UCSD-AML1 (cell line): ENCODE data around the gene P3H2.

Experiments used
- DNase-seq: peaks from one replicate; lab custom pipeline; 2025; ENCODE audit not compliant: unreplicated experiment; lab: John Stamatoyannopoulos, UW

Gene P3H2

DNA sequence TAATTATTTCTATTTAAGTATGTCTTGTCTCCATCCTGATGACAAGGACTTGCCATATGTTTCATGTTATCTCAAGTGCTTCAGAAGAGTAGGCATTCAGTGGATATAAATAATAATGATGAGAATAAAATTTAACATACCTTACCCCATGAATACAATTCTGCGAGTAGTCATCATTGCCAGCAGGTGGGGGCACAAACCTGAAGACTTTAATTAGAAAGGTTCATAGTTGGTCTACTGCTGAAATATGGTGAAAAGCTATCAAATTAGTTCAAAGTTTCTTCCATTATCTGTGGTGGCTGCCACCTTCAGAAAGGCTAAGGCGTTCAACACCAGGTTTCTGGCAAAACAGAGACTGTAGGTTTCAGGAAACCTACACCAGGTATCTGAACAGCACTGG, 100.9 kb downstream of the P3H2 start:
- no peak for DNase-seq

DNA sequence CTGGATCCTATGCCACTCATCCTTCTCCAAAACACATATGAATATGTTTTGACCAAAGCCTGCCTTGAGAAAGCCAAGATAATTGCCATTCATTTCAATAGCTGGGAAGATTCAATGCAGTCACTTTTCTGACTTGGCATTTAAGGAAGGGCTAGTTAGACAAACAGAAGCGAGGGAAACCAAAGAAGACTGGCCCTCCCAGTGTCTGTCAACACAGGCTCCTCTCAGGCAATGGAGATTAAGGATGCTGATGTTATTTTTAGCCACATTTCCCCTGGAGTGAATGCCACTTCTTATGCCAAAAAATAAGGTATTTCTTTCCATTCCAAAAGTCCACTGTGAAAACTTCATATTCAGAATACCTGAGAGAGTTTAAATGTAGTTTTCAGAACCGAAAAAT, 101.7 kb downstream of the P3H2 start:
- DNase-seq, result no peak

DNA sequence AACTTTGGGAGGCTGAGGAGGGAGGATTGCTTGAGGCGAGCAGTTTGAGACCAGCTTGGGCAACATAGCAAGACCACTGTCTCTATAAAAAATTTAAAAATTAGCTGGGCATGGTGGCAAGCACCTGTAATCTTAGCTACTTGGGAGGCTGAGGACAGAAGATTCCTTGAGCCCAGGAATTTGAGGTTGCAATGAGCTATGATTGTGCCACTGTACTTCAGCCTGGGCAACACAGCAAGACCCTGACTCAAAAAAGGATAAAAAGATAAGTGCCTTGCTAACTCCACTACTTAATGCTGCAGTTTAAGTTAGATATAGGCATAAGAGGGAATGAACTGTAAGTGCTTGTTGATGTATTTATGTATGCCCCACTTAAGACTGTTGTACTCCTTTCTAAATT, 102.2 kb downstream of the P3H2 start:
- no peak for DNase-seq

DNA sequence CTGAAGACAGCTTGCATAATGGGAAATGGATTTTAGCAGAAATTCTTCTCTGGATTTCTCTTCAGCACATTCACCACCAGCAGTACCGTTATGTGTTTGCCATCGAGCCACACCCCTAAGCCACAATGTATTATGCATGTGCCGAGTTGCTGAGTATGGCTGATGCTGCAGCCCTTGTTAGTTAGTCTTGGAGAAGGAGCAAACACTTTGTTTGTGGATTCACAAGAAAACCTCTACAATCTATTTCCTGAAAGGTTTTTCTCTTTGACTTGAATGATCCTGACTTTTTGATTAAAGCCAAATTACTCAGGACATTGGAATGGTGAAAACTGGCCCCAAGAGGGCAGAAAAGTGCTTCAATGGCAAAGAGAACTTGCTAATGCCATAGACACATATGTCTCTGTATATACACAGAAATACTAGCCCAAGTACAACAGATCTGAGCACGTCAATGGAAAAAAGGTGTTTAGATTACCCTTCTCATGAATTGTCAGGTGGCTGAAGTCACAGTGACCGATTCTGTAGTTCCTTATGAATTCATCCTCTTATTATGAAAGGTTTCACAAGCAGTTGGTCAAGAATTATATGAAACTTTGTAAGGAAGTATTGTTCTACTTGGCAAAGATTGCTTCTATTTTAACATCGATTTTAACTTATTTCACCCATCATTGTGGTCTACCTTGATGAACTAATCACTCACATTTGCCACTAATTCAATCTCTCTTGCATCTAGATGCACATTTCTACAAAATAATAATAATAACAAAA, 103.0 kb downstream of the P3H2 start:
- no peak for DNase-seq

DNA sequence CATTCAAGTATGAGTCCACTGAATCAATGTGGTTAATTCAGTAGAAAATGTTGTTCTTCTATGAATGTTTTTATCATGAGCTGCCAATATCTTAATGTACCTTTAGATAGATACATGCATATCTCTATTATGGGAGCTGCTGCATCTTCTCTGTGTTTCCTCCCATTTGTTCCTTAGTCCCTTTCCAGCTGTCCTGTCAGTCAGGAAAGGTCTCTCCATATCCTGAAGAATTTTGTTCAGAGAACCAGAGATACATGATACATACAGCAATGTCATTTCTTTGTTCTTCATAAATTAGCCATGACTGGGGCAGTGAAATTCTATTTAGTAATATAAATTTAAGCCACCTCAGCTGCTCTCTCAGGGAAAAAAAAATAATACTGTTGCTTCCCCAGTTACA, 103.7 kb downstream of the P3H2 start:
- no peak for DNase-seq

DNA sequence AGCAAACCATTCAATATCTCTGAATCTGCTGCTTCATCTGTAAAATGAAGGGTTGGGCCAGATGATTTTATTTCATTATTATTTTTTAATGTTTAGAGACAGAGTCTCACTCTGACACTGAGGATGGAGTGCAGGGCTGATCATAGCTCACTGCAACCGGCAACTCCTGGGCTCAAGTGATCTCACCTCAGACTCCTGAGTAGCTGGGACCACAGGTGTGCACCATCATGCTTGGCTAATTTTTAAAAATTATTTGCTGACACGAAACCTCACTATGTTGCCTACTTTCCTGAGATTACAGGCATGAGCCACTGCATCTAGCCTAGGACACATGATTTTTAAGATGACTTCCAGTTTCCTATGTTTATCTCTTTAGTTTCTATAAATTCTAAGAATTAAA, 105.8 kb downstream of the P3H2 start:
- DNase-seq, result no peak

DNA sequence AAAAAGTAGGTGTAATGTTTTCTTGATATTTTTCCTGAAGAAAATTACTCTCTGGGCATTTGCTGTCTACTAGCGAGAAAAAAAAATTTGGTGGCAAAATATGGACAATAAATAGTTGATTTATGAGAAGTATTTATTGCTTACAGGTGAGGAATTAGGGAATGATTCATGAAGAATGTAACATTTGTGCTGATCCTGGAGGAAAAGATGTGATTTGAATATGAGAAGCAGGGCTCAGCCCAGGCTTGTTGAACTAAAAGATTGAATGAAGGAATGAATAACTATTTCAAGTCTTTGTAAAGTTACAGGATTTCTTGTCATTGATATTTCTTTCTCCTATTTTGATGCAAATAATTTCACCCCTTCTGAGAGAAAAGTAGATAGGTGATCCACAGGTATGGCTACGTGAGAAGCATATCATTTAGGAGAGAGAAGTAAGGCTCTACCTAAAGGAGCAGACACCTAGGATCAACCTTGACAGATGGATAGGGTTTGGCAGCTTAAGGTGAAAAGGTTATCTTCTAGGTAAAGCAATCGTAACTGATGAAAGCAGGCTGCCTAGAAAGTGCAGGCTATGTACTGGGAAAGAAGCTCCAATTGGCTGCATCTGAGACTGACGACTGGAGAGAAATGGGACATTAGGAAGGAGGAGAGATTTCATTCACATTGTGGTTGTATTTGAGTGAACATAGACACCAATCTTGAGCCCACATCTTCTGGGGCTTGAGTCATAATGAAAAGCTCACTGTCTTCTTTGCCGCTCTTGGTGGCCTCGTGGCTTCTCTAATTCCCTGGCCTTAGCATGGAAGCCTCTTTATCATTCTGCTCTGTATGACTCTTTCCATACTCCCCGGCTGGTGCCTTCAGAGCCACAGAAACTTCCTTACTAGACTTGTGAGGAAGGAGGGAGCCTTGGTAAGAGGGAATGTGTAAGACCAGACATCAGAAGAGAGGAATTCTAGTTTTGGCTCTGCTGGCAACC, 106.5 kb downstream of the P3H2 start:
- DNase-seq, result no peak

DNA sequence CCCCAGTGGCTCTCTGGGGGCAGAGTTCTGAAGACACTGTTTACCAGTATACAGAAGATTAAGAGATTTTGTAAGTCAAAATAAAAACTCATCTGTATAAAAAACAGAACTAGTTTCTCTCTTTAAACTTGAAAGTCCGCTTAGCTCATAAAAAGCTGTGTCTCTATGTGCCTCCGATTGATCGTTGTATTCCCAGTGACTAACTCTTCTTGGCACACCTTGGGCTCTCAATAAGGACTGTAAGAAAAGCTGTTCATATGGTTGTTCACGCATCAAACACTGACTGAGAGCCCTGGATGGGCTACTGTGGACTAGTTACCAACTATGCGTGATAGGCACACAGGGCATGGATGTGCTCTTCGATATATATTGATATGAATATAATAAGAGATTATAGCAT, 107.9 kb downstream of the P3H2 start:
- DNase-seq, result no peak

DNA sequence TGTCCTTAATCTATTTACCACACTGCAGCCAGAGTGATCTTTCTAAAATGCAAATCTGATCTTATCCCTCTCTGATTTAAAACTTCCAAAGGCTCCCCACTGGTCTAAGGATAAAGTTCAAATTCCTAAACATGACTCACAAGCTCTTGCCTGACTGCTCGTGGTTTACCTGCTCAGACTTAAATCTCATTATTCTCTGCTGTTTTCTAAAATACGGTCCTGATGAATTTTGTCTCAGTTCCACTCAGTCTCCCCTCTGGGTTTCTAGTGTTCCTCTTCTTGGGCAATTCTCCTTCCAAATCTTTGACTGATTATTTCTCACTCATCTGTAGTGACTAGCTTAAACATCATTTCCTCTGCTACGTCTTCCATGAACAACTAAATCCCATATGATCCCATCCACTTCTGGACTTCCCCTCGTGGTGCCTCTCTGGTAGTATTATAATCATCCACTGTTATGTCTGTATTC, 108.3 kb downstream of the P3H2 start:
- DNase-seq, result no peak

DNA sequence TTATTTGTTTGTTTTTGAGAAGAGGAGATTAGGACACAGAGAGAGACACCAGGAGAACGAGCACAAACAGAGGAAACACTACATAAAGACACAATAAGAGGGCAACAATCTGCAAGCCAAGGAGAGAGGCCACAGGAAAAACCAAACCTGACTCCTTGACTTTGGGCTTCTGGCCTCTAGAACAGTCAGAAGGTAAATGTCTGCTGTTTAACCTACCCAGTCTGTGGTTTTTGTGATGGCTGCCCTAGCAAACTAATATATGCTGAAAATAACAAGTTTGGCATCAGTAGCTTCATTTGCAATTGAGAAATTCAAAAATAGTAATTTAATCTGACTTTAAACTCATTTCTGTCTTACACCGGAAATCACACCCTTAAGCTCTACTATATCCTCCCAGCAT, 110.2 kb downstream of the P3H2 start:
- no peak for DNase-seq

DNA sequence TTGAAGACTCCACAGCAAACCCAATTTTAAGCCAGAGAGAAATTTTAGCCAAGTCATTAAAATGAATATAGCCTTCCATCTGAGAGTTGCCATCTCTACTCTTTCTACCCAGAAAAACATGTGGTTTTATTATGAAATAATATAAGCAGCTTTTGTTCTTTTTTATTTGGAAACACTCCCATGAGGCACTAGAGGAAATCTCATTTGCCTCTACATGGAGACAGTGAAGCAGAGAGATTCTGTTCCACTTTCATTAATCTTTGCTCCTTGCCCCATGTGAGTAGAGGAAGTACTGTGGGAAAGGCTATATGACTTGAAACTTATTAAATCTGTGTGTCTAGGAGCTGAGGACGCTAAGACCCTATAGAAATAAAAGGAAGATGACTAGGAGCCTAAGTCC, 111.1 kb downstream of the P3H2 start:
- no peak for DNase-seq

DNA sequence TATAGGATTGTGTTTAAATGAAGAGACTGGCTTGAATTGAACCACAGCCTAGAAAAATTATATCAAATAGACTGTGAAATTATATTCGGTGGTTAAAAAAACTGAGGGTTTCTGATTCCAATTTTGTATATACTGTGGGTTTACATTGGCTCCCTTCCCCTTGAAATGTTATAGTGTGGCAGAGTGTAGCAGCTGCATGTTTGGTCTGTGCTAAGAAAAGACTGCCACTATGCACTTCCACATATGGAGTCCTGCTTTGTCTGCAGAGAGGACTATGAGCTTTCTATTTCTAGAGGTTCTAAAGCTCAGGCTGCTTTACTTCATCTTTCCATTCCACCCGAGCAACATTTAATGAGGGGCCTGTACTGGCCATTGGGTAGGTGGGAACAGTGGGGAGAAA, 112.3 kb downstream of the P3H2 start:
- no peak for DNase-seq

DNA sequence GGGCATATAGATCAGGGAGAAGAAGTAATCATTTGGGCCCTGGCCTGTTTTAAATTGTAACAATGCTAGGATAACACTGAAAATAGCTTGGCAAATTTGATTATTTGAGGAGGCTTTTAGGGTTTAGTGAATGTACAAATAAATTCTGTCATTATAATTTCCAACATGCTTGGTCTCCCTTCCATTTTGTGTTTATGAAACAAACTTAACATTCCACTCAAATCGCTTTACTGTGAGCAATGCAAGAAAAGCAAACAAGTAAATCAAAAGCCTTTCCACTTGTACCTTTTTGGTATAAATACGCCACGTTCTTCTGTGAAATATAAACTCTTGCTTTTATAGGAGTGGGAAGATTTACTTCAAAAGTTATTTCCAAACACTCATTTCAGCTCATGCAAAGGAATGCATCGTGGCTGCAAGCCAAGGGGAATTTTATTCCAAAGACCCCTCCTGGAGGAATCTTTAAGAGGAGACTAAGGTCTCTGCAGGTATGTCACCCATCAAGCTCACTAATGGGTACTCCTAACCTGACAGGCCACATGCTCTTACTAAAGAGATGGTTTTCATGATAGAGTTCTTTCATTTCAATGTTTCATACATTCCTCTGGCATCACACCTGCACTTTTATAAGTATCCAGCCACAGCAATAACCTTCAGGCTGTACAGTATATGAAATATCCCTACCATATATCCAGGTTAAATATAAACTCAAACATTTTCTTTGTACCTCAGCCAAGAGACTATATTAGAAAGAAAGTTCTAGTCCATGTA, 115.2 kb downstream of the P3H2 start:
- no peak for DNase-seq

DNA sequence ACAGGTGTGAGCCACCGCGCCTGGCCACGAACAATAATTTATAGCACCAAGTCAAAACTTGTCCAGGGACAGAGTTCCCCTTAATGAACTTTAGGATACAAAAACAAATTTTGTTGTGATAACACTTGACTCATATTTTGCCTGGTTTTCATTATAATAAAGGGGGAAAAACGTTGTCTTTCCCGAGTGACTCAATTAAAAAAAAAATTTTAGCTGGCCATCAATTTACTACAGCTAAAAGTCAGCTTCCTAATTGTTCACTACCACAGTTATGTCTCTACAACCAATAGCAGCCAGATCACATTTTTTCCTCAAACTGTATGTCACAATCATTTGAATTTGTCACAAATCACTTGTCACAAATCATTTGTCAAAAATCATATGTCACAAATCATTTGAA, 116.0 kb downstream of the P3H2 start:
- DNase-seq, result no peak

DNA sequence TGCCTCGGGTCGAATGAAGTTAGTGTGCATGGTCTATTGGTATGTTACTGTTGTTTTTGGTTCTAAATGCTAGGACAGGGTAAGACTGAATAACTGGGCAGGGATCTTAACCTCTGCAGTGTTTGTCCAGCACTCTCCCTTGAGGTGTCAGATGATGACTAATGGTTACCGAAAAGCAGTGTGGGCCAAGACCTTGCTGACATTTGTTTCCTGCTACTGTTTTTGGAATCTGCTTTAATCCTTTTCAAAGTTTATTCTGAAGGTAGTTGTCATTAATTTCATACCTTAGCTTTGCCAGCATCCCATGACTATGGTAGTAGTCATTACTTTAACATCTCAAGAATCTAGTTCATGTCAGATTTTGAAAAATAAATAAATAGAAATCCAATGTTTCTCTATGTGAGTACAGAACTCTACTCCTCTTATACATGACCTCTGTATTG, 117.0 kb downstream of the P3H2 start:
- no peak for DNase-seq

DNA sequence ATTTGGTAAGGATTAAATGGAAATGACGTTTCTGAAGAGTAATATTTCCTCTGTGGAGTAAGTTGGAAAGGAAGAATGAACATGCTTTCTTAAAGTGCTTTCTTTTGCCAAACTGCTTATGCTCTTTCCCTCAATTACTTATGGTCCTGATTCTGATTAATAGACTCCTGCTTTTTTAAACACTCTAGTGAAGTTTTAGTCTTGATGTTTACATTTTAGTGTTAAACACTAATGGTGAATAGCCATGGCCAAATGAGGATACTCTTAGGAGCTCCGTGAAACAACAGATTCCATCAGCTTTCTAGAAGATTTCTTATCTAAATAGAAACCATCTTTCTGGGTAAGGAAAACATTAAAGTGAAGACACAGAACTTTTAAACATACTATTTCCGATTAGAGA, 117.6 kb downstream of the P3H2 start:
- DNase-seq, result no peak

DNA sequence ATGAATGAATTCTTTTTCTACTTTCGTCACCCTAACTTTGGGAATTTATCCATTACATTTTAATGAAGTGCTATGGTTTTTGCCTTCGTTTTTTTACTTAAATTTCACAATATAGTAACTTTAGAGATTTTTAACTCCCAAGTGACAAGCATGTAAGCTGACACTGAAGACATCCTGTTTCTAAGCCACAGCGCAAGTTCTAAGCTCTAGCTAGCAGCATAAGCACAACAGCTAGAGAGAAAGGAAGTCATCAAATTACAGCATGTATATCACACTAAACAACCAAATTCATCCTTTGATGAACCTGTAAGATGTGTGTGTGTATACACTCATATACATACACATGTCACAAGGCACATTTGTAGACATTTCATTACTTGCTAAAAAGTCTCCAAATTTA, 119.3 kb downstream of the P3H2 start:
- no peak for DNase-seq

DNA sequence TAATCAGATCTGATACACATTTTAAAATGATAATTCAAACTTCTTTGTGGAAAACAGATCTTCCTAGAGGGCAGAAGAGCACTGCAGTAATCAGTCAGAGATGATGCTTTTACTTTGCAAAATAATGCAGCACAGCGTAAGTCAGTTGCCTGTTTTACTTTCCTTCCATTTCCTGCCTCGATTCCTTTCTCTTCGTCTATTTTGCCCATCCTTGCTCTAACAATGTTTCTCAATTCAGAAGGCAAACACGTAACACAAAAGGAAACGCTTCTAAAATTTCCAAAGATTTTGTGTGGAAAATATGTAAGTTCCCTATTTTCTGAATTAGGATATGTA, 119.9 kb downstream of the P3H2 start:
- no peak for DNase-seq

DNA sequence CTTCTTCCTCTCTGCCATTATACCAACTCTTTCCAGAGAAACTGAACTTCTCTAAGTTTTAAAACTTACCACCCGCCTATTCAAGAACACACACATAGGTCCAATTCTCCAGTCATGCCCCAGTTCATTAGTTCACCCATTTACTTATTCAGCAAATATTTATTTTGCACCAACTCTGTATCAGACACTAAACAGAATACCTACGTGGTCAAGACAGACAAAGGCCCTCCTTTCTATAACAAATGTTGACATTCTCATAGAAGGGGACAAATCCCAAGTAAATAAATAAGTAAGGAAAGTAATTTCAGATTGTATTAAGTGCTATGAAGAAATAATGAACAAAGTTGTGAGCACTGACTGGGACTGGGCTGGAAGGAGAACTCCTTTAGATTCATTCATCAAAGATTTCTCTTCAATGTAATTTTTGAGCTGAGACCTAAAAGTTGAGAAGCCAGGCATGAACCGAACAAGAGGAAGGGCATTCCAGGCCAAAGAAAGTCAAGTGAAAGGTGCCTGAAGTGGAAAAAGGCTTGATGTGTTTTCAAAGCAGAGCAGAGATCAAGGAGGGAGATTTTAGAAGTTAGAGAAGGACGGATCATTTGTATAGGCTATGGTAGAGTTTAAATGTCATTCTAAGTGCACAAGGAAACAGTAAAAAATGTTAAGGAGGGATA, 120.4 kb downstream of the P3H2 start:
- no peak for DNase-seq

DNA sequence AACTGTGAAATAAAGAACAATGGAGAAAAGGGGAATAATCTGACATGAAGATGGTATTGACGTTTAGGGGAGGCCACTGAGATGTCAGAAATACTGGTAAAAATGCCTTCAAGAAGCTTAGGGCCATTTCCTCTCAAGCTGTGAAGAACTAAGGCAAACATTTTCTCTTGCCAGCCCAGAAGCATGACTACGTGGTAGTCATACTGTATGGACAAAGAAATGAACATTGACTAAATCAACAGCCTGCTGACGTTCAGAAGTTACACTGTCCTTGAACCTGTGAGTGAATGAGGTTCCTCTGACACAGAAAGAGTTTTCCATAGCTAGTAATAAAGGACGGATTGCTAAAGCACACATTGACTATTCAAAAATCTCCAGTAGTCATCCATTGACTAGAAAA, 121.0 kb downstream of the P3H2 start:
- DNase-seq, result no peak

DNA sequence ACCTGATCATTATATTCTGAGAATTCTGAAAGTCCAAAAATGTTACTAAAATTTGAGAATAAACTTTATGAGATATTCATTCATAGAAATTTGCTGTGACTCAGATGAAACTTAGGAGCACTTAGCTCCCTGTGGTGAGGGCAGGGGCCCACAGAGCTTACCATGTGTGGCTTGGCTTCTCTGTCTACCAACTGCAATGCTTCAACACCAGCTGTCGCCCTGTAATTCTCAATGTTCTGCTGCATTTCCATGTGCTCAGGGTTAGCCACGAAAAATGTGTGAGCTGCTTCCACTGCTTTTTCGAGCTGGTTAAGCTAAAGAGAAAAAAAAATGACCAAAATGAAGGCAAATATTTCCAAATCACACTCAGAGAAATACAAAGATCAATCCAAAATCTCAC, 125.6 kb downstream of the P3H2 start:
- DNase-seq, result no peak
